Esophagus squamous epithelium (tissue), 4 donors: Measurements from ENCODE around the gene MSH4.

Experiments
- CTCF ChIP-seq, 6 experiments: fragments of 450-650 bp in 4 of 6; fragments of 200-600 bp in 2 of 6; sonication (generic) in 2 of 6; IDR thresholded peaks; one replicate each; pipeline ENCODE4 v1.5.1; 2016 to 2019; ENCODE audit warnings: antibody characterized with exemption in 6 of 6, mild to moderate bottlenecking in 4 of 6, moderate library complexity in 4 of 6
- POLR2A ChIP-seq, 4 donors: fragments of 450-650 bp; IDR thresholded peaks; one replicate each; pipeline ENCODE4 v1.6.1; 2017; ENCODE audit warnings: antibody characterized with exemption in 4 of 4, mild to moderate bottlenecking in 4 of 4, moderate library complexity in 3 of 4

GRCh38 chr1:75953461-75953860 is 156.8 kb downstream of the MSH4 start:
- TF ChIP-seq CTCF (IDR thresholded peaks at IDR 0.05) (no peak), POLR2A (IDR thresholded peaks at IDR 0.05) (no peak)
